Stimulated activated CD8-positive, alpha-beta memory T cell treated with anti-CD3 and anti-CD28 coated beads, Interleukin-15, amount 100 ng/mL, for 48 hours (primary cell): ENCODE results near the gene TNFRSF8.
"Not testable (repeated sequence)": the region's sequence is repeated elsewhere in the genome, so short reads cannot be mapped to it uniquely, and the experiment has no call there.

Experiments used
- DNase-seq, 2 donors: peaks; one replicate each; pipeline ENCODE4 v3.0.0-alpha.2; 2020; ENCODE audit warnings: low read depth in 2 of 2

TNFRSF8 gene

DNA sequence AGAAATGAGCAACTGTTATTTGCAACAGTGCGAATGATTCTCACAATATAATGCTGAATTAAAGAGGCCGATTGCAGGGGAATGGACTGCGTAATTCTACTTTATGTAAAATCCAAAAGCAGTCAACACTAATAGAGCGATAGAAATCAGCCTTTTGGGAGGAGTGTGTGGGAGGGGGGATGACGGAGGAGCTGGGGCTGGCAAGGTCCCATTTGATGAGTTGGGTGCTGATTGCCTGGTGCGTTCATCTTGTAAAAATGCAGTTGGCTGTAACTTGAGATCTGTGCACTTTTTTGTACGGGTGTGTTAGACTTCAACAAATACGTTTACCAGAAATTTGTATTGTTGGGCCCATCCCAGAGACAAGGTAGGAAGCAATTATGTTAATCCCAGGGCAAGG, 20.7 kb downstream of the TNFRSF8 start:
- no peak for DNase-seq

DNA sequence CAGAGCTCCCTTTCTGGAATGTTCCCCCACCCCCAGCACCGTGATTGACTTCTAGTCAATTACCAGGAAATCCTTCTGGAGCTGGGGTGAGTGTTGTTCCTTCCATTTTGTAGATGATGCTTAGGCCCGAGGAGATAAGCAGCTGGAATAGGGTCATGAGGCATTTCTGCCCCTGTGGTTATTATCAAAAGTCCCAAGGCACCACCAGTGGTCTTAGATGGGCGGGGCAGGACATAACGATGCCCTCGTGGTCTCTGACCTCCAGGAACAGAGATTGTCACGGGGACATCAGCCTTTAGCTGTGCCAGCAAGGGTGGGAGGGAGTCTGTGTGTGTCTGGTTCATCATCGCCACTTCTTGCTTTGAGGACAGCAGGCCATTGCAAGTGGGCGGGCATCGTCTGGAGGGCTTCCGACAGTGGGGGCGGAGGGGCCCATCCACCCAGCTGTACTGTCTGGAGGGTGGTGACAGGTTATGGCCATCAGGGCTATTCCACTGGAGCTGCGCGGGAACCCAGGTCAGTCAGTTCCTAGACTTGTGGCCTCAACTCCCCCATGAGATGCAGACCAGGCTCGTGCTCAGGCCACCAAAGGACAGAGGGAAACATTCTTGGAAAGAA, 22.6 kb downstream of the TNFRSF8 start:
- no peak for DNase-seq

DNA sequence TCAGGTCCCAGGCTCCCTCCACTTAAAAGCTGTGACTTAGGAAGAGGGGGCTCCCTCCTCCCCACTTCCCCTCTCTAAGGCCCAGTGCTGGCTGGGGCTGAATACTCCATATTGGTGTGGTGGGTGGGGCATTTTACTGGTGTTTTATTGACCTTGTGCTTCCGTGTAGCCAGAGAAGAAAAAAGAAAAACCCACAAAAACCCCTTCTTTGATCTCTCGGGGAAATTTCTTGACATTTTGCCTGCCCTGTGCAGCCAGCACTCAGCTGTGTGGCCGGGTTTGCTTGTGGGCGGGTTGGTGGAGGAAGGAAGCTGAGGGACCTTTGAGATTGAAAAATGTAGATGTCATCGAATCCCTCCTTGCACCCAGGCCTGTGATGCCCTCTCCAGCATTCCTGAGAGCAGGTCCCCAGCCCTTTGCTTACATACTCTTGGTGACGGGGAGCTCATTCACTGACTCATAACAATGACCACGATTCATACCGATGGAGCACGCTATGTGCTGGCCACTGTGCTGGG, 24.8 kb downstream of the TNFRSF8 start:
- DNase-seq, result peak; percentile 34 to 68

DNA sequence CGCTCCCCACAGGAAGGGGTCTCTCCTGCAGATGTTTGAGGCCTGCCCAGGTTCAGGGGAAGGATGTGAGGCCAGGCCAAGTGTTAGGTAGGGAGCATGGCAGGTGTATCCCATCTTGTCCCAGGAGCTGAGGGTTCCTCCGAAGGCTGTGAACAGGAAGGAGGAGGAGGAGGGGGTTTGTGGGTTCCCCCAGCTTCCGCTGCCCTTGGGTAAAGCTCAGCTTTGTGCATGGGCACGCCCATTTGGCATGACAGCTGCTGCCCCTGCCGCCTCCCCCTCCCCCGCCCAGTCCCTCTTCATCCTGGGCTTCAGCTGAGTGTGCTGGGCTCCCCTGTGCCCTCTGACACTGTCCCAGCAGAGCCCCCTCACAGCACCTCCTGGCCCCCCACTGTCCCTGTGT, 25.5 kb downstream of the TNFRSF8 start:
- DNase-seq, result no peak

DNA sequence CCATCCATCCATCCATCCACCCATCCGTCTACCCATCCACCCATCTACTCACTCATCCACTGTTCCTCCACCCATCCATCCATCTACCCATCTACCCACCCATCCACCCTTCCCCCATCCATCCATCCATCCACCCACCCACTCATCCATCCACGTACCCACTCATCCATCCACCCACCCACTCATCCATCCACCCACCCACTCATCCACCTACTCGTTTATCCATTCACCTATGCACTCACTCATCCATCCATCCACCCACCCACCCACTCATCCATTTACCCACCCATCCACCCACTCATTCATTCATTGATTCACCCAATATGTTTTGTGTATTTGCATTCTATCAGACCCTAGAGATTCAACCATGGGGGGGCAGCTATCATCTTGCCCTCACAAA, 27.2 kb downstream of the TNFRSF8 start:
- no peak for DNase-seq

DNA sequence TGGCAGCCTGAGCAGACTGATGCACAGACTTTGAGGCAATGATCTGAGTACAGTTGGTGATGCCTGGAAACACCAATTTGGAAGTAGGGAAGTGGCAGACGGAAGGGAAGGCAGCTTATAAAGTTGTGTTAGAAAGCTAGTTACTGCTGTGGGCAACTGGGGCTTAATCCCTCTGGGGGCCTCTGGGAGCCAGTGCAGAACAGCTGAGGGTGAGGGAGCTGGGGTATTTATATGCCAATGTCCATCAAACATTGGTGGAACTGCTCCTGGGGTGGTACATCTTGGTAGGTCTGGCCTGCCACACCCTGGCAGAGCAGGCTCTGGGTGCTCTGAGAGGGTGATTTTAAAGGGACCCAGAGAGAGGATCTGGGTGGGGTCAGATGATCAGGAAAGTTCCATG, 28.1 kb downstream of the TNFRSF8 start:
- no peak for DNase-seq

DNA sequence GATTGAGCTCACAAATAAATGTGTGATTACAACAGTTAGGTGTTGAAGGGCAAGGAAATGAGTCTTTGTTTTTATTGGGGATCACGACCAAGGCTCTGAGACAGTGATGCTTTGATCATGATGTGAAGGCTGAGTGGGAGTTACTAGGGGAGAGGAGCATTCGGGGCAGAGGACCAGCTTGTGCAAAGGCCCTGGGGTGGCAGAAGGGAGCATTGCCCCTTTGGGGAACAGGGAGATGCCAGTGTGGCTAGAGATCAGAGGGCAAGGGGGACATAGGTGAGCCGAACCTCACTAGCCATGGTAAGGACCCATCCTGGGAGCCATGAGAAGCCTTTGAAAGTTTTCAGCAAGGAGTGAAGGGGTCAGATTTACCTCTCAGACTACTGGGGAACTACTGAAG, 31.1 kb downstream of the TNFRSF8 start:
- DNase-seq, result no peak

DNA sequence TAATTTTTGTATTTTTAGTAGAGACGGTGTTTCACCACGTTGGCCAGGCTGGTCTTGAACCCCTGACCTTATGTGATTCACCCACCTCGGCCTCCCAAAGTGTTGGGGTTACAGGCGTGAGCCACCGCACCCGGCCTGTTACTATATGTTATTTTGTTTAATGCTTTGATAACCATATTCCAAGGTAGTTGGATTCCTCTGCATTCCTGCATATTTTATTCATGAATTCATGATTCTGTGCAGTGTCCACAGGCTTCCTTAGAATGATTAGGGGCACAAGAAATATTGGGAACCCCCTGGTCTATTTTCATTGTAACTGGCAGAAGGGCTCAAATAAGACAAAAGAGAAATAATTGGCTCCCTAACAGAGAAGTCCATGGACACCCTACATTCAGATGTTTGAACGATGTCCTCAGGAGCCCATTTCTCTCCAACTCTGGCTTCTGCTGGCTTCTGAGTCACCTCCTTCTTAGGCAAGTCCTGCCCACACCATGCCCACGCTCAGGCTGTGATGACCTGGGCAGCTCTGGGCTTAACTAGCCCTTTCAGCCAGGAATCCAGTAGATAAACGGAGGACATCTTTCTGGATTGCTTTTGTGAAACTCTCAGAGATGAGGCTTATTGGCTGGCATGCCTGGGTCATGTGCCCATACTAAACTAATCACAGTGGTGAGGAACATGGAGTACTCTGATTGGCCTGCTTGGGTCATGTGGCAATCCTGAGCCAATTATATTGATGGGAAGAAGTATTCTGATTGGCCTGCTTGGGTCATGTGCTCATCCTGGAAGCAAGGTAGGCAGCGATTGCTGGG, 32.6 kb downstream of the TNFRSF8 start:
- DNase-seq, result no peak

DNA sequence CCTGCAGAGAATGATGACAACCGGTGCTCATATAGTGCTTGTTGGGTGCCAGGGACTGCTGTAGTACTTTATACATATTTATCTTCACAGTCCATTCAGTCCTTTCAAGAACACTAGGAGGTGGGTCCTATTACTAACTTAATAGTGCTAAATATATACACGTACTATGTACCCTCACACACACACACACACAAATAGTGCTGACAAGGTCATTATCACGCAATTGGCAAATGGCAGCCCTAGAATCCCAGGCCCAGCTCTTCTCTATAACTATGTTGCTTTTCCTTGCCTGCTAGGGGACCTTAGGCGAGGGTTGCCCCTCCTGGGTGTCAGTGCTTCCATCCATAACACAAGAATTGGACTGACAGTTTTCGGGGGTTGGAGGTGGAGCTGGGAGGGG, 33.5 kb downstream of the TNFRSF8 start:
- no peak for DNase-seq

DNA sequence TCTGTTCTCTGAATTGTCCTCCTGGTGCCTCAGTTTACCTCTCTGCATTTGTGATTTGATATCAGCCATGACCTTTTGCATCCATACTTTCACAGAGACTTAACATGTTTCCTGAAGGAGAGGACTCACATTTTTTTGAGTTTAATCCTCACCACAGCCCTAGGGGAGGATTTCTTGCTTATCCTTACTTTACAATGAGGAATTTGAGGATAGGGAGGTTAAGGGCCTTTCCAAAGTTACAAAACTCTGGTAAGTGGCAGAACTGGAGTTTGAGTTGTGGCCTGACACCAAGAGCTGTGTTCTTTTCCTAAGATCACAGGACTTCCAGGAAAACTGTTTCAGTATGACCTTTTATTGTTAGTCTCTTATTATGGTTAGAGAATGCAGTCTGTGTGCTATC, 34.2 kb downstream of the TNFRSF8 start:
- DNase-seq, result no peak

DNA sequence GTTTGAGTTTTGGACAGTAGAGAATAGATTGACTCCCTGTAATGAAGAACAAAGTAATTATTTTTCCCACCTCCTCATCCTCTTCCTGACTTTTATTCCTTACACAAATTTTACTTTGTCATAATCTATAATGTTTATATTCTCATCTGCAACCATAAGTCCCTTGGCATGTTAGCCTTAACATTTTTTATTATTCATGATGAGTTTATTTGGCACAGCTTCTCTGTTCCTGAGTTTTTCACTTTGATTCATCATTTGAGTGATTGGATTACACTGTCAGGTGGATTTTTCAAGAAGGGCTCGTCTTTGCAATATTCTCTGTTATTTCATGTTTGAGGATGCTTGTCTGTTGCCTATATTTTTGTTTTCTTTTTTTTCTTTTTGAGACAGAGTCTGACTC, 35.7 kb downstream of the TNFRSF8 start:
- no peak for DNase-seq

DNA sequence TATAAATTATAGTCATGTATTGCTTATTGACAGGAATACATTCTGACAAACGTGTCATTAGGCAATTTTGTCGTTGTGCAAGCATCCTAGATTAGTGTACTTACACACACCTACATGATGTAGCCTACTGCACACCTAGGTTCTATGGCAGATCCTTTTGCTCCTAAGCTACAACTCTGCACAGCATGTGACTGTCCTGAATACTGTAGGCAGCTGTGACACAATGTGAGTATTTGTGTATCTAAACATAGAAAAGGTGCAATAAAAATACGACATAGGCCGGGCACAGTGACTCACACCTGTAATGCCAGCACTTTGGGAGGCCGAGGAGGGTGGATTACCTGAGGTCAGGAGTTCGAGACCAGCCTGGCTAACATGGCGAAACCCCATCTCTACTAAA, 36.5 kb downstream of the TNFRSF8 start:
- no peak for DNase-seq

DNA sequence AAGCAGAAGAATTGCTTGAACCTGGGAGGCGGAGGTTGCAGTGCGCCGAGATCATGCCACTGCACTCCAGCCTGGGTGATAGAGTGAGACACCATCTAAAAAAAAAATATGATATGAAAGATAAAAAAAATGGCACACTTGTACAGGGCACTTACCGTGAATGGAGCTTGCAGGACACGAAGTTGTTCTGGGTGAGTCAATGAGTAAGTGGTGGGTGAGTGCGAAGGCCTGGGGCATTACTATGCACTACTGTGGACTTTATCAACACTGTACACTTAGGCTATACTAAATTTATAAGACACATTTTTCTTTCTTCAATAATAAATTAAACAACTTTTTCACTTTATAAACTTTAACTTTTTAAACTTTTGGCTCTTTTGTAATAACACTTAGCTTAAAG, 37.0 kb downstream of the TNFRSF8 start:
- DNase-seq, result no peak

DNA sequence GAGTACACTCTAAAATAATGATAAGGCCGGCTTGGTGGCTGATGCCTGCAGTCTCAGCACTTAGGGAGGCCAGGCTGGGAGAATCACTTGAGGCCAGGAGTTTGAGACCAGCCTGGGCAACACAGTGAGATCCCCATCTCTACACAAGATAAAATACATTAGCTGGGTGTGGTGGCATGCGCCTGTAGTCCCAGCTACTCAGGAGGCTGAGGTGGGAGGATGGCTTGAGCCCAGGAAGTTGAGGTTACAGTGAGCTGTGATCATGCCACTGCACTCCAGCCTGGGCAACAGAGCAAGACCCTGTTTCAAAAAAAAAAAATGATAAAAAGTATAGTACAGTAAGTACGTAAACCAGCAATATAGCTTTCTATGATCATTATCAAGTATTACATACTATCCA, 38.0 kb downstream of the TNFRSF8 start:
- DNase-seq, result not testable (repeated sequence)

DNA sequence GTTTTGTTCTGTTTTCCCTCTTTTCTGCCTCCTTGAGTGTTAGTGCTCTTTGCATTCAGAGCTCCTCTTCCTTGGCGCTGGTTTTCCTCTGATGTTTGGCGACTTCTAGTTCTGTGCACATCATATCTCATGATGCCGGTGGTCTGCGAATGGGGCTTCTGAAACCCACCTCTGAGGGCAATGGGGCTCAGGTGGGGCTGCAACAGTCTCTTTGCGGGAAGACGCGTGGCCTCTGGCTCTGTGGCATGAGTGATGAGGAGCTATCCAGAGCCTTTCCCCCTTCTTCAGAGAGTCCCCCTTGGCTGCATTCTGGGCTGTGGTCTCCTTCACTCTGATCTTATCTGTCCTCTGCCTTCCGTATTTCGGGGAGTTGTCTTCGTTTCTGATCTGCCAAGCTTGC, 39.0 kb downstream of the TNFRSF8 start:
- no peak for DNase-seq

DNA sequence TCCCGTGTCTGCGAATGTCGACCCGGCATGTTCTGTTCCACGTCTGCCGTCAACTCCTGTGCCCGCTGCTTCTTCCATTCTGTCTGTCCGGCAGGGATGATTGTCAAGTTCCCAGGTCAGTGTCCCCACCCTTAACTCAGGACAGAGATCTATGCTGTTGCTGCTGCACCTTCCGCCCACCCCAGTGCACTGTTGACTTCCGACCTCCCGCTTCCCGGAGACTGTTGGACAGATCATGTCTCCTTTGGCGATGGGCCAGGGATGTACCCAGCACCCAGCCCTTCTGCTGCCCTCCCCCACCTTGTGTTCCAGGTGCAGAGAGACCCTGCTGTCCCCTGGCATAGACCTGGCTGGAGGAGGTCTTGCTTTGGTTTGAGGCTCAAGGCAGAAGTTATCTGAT, 41.3 kb downstream of the TNFRSF8 start:
- no peak for DNase-seq

DNA sequence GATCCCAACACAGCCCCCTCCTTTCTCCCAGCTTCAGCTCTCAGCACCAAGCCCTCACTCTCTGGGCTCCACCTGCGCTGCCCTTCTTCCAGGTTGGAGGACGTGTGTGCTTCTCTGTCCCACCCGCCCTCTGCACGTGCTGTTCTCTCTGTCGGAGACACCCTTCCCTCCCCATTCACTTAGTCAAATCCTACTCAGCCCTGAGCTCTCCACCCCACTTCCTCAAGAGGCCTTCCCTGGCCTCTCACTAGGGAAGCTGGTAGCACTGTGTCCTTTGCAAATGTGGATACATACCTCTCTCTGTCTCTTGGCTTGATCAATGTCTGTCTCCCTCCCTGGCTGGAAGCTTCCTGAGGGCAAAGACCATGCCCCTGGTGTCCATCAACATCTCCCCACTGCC, 43.0 kb downstream of the TNFRSF8 start:
- DNase-seq, result no peak

DNA sequence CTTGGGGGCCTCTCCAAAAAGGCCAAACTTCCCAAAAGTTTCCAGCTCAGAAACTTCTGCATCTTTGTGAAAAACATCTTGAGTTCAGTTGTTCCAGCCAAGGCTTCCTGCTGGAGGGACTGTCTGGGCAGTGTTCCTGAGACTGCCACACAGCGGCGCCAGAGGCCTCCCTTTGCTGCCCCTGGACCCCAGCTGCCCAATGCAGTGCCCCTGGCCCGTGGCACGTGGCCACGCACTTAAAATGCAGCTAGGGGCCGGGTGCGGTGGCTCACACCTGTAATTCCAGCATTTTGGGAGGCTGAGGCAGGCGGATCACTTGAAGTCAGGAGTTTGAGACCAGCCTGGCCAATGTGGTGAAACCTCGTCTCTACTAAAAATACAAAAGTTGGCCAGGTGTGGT, 43.8 kb downstream of the TNFRSF8 start:
- DNase-seq, result not testable (repeated sequence)

DNA sequence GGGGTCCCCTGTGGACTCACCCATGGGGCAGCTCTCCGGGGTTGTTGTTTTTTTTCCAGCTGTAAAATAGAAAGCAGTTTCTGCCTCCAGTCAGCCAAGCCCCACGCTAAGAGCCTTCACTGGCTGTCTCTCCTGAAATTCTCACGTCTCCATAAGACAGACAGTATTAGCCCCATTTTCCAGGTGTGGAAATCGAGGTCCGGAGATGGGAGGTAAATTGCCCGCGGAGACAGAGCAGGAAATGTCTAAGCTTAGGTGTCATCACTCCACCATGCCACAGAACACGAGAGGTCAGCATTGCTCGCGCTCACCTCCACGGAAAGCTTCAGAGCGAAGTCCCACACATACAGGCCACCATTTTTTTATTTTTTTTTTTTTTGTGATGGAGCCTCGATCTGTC, 44.6 kb downstream of the TNFRSF8 start:
- DNase-seq, result no peak

DNA sequence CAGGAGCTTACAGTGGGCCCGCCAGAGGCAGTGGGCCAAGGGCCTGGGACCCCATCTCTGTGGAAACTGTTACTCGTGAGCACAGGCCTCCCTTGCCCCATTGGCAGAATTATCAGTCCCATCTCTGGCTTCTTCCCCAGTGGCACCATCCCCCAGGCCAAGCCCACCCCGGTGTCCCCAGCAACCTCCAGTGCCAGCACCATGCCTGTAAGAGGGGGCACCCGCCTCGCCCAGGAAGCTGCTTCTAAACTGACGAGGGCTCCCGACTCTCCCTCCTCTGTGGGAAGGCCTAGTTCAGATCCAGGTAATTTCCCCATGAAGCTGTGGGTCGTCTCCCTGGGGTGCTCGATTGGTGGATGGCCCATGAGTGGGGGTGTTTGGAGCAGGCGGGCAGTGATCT, 46.8 kb downstream of the TNFRSF8 start:
- DNase-seq, result no peak

DNA sequence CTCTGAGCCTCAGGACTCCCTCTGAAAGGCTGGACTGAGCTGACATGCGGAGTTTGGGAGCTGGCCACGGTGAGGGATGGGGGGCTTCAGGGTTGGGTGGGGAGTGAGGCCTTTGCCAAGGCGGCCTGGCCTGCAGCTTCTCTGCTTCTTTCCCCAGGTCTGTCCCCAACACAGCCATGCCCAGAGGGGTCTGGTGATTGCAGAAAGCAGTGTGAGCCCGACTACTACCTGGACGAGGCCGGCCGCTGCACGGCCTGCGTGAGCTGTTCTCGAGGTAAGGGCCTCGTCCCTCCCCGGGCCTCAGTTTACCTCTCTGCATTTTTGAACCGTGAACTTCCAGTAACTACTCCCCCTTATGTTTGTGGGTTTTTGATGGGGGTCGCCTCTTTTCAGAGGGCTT, 48.6 kb downstream of the TNFRSF8 start:
- no peak for DNase-seq

DNA sequence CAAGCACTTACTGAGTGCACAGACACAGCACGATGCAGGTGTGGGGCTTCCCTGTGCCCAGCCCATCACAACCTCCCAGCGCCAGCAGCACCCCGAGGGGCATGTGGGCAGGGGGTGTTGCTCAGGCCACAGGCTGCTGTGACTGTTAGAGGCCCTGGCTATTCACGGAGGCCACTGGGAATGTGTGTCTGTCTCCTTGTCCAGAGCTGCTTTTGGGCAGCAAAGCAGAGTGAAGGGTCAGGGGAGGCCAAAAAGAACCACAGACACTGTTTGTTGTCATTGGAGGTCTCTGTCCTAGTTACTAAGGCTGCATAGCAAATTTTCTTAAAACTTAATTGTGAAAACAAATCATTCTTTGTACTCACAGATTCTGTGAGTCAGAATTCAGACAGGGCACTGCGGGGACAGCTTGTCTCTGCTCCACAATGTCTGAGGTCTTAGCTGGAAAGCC, 49.6 kb downstream of the TNFRSF8 start:
- no peak for DNase-seq
